Measurements from ENCODE around the gene EGLN2.
"Not testable (repeated sequence)": the region's sequence is repeated elsewhere in the genome, so short reads cannot be mapped to it uniquely, and the experiment has no call there.

Gene EGLN2

DNA sequence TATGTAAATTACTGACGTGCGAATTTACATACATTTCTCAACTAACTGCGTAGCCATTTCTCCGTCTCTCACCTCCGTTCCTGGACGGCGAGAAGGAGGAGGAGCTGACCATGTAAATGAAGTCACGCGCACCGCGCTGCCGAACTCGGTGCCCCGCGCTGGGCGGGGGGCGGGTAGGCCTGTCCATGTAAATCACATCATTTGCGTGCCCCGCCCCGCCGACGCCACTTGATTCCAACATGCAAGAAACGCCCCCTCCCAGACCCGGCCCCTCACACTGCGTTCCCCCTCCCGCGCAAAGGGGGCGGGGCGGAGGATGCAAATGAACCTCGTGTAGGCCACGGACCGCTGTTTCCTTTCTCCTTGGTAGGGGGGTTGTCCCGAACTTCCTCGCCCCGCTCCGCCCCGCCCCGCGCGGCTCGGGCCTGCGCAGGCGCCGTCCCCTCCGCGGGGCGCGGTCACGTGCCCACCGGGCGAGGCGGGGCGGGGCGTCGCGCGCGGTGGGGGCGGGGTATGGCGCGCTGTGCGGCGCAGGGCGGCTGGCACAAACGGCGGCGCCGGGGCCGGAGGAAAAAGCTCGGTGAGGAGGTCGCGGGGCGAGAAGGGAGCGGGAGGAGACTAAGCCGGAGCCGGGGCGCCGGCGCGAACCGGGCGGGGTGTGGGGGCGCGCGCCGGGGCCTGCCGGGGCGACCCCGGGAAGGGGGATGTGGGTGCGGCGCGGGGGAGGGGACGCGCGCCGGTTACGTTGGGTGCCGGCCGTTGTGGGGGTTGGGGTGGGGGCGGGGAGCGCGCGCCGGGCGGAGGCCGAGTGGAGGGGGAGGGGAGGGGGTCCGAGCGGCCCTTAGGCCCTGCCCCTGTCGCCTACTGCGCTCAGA, at the start of gene EGLN2:
Gene EGLN2 (plus strand): TSS at position 509 of the 875 bp plus-strand sequence. CDS start 1,382 bp downstream, outside the sequence.
- peak; percentile 99 to 100 (median 100) for DNase-seq

DNA sequence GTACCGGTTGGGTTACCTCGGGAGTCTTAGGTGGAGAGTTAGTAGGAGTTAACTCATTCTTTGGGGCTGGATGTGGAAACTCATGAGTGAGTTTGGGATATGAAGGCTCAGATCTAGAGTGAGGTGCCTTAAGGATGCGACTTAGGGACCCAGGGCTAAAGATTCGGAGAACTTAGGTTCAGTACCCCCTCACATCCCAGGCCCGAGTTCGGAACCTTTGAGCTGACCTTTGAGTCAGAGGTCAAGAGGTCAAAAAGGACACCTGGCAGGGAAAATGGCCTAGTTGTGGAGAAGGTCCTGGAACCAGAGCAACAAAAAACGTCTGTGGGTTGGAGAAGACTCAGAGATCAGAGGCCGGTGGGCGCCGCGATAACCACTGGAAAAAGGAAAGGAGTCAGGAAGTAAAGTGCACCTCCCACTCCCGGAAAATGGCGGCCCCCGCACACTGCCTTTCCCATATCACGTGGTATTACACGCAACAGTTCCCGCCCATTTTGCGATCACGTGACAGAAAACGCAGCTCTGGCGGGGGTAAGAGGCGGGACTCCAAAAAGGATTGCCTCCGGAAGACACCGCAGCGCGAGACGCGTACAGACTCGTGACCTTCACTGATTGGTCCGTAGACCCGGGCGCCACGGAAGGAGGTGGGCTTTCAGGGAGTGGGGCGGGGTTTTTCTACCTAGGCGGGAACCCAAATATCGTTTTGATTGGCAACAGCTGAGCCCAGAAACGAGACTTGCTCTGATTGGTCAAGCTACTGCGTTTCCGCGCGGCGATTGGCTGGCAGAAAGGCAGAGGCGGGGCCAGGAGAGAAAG, 48.7 kb upstream of the EGLN2 start, which contains the start of gene ACTMAP:
Gene ACTMAP (minus strand): TSS at position 420 of the 816 bp plus-strand sequence. CDS start 674 bp downstream, outside the sequence.
- DNase-seq = peak; percentile 93 to 100 (median 99)

DNA sequence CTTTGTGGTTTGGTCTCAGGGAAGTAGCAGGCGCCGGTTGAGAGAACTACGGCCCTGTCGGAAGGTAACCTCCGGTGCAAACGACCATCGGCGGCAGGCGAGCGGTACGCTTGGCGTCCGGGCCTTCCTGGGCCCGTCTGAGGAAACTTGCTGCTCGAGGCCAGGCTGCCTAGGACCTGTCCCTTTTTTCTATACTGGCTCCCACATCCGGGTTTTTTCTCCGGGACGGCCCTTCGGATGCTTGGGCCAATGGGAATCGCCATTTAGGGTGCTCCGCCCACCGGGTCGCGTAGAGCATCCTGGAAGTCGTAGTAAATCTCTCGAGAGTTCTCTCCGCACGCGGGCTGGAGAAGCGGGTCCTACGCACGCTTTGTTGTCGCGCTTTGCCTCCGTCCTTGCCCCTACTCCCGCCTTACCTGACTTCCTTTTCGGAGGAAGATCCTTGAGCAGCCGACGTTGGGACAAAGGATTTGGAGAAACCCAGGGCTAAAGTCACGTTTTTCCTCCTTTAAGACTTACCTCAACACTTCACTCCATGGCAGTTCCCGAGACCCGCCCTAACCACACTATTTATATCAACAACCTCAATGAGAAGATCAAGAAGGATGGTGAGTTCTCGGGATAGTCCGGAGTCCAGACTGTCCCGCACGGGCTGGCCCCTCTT, 48.0 kb upstream of the EGLN2 start, which contains the start of gene SNRPA:
Gene SNRPA (plus strand): TSS at position 330 of the 664 bp plus-strand sequence. CDS start 206 bp downstream, at position 536.
- DNase-seq = peak; percentile 90 to 99 (median 92)

DNA sequence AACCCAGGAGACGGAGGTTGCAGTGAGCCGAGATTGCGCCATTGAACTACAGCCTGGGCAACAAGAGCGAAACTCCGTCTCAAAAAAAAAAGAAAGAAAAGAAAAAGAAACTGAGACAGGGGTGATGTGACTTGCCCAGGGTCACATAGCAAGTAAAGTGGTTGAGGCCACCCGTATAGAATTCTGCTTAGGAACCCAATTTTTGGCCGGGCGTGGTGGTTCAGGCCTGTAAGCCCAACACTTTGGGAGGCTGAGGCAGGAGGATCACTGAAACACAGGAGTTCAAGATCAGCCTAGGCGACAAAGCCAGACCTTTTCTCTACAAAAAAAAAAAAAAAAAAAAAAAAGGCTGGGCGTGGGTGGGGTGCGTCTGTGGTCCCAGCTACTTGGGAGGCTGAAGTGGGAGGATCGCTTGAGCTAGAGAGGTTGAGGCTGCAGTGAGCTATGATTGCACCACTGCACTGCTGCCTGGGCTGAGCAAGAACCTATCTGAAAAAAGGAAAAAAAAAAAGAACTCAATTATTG, 46.7 kb upstream of the EGLN2 start:
- no peak for DNase-seq

DNA sequence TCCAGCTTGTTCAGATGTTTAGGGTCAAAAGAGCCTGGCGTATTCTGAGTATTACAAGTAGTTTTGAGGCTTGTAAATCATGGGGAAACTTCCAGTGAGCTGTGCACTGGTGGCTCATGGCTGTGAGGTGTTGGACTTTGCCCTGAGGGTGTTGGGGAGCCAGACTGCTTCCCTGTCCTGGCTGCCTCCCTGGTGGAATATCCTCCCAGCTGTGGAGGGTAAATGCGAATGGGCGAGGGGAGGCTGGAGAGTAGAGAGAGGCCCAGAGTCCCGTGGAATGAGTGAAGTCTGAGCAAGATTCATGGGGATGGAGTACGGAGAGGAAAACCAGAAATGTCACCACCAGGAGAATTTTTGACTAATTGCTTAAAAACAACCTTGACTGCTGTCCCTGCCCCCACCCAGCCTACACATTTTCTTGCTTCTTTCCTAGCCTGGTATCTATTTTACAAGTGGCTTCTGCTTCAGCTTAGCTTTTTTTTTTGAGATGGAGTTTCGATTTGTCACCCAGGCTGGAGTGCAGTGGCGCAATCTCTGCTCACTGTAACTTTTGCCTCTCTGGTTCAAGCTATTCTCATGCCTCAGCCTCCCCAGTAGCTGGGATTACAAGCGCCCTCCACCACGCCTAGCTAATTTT, 44.3 kb upstream of the EGLN2 start:
- DNase-seq = no peak

DNA sequence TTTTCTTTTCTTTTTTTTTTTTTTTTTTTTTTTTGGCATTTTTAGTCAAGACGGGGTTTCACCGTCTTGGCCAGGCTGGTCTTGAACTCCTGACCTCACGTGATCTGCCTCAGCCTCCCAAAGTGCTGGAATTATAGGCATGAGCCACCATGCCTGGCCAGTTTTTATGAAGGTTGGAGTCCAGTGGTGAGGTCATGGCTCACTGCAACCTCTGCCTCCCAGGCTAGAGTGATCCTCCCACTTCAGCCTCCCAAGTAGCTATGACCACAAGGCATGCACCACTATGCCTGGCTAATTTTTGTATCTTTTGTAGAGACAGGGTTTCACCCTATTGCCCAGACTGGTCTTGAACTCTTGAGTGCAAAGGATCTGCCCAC, 43.8 kb upstream of the EGLN2 start:
- no peak for DNase-seq

DNA sequence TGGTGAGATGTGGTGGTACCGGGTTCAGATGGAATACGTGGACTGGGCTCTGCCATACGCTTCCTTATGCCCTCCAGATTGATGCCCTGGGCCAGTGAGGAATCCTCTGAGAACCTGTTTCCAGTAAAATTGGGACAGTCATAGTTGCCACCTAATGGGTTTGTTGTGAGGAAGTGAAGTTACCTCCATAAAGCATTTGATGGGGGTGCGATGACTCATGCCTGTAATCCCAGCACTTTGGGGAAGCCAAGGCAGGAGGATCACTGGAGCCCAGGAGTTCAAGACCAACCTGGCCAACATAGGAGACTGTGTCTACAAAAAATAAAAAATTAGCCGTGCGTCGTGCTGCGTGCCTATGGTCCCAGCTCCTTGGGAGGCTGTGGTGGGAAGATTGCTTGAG, 43.2 kb upstream of the EGLN2 start:
- no peak for DNase-seq

DNA sequence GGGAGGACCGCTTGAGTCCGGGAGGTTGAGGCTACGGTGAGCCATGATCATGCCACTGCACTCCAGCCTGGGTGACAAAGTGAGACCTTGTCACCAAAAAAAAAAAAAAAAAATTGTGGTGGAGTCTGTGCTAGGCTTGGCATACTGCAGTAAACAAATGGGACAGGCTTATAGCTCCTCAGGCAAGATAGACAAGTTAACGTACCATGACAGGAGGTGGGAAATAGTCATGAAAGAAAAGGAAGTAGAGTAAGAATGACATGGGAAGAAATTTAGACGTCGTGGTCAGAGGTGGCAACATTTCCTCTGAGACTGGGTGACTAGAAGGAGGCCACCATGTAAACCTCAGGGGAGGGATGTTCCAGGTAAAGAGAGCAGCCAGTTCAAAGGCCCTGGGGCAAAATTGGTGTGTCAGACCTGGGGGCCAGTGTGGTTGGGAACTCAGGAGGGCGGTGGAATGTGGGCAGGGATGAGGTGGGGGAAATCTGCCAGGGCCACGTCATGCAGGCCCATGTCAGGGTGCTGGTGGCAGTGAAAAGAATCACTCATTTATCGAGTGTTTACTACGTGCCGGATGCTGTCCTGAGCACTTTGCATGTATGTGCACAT, 42.4 kb upstream of the EGLN2 start:
- no peak for DNase-seq

DNA sequence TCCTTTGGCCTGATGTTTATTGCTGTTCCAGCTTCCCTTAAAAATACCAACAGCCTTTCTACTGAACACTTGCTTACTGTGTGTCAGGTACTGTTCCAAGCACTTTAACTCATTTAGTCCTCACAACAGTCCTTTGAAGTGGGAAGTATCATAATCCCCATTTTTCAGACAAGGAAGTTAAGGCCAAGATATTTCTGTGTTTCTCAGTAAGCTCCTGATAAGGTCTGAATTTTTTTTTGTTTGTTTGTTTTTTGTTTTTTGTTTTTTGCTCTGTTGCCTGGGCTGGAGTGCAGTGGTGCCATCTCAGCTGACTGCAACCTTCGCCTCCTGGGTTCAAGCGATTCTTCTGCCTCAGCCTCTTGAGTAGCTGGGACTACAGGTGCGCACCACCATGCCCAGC, 40.5 kb upstream of the EGLN2 start:
- DNase-seq = no peak

DNA sequence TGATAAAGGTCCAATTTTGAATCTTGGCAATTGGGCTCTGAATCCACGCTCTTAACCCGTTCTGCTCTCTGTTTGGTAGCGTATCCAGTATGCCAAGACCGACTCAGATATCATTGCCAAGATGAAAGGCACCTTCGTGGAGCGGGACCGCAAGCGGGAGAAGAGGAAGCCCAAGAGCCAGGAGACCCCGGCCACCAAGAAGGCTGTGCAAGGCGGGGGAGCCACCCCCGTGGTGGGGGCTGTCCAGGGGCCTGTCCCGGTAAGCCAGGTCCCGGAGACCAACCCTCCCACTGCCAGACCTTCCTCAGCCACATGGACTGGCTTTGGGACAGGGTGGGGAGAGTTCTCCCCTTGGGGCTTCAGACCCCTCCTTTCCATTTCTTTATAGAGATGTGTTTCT, 39.6 kb upstream of the EGLN2 start:
- DNase-seq = no peak

DNA sequence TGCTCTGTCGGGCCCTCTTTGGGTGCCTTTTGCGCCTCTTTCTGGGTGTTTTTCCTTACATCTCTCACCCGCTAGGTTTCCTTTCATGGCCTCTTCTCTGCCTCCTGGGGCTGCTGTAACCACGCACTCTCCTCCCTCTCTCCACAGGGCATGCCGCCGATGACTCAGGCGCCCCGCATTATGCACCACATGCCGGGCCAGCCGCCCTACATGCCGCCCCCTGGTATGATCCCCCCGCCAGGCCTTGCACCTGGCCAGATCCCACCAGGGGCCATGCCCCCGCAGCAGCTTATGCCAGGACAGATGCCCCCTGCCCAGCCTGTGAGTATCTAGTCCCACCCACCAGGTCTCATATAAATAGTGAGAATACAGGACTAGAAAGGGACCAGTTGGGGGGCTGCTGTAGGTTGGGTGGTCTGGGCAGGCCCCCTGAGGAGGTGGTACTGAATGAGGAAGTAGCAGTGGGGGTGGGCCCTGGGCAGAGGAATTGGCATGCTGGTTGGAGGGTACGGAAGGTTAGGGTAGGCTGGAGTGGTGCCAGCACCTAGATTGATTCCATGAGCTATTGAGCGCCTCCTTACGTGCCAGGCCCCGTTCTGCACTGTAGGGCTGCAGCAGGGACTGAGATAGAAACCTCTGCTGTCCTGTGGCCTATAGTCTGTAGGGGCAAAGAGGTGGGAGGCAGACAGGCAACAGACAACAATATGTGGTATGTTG, 36.1 kb upstream of the EGLN2 start:
- DNase-seq = no peak

DNA sequence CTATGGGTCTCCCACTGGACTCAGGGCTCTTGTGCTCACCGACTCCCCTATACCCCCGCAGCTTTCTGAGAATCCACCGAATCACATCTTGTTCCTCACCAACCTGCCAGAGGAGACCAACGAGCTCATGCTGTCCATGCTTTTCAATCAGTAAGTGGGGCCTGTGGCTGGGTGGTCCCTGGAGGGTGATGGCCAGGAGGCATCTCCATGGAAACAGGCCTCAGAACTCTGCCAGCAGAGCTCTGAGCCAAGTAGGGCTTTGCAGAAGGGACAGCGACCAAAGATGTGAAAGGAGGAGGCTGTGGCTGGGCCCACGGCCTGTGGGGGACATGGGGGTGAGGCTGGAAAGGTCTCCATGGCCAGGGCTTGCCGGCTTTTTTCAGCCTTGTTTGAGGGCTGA, 35.5 kb upstream of the EGLN2 start:
- DNase-seq = no peak

DNA sequence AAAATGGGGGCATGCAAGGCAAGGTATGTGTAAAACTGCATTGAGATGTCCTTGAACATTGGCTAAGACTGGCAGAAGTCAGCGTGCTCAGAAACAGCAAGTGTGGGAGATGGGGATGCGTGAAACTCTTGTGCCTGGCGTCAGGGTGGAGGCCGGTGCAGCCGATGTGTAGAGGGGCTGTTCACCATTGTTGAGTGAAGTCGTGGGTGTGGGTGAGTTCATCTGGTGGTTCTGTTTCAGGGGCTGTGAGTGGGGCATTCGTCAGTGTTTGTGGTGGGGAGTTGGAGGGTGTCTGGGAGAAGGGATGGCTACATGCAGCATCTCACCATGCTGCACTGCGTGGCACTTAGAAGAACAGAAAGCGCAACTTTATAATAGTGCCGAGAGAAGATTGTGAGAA, 35.0 kb upstream of the EGLN2 start:
- DNase-seq = no peak

DNA sequence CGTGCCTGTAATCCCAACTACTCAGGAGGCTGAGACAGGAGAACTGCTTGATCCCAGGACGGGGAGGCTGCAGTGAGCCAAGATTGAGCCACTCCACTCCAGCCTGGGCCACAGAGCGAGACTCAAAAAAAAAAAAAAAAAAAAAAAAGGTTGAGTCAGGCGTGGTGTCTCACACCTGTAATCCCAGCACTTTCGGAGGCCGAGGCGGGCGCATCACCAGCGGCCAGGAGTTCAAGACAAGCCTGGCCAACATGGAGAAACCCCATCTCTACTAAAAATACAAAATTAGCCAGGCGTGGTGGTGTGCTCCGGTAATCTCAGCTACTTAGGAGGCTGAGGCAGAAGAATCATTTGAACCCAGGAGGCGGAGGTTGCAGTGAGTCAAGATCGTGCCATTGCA, 32.6 kb upstream of the EGLN2 start:
- DNase-seq = not testable (repeated sequence)

DNA sequence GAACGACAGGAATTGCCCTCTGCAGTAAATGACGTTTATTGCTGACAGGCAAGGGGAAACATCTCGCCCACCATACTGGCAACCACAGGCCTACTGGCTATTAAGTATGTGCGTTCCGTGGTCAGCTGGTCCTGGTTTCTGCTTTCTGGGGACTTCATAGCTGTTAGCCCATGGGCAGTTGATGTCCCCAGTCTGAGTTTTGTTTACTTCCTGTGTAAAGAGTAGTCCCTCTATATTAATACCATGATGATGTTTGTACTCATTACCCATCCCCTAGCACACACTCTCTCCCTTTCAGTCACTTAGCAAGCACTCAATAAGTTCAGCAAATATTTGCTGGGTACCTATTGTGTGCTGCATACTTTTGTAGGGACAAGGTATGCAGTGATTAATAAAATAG, 30.1 kb upstream of the EGLN2 start:
- no peak for DNase-seq

DNA sequence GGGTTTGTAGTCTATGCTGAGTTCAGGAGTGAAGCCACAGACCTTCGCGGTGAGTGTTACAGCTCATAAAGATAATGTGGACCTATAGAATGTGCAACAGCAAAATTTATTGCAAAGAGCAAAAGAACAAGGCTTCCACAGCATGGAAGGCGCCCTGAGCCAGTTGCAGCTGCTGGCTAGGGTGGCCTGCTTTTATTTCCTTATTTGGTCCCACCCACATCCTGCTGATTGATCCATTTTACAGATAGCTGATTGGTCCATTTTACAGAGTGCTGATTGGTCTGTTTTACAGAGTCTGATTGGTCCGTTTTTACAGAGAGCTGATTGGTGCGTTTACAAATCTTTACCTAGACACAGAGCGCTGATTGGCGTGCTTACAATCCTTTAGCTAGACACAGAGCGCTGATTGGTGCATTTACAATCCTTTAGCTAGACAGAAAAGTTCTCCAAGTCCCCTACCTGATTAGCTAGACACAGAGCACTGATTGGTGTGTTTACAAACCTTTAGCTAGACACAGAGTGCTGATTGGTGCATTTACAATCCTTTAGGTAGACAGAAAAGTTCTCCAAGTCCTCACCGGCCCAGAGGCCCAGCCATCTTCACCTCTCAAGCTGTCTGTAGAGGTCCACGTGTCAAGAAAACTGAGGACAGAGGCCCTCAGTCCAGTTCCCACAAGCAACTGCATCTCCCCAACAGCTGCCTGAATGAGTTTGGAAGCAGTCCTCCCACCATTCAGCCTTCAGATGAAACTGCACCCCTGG, 27.7 kb upstream of the EGLN2 start:
- not testable (repeated sequence) for DNase-seq

DNA sequence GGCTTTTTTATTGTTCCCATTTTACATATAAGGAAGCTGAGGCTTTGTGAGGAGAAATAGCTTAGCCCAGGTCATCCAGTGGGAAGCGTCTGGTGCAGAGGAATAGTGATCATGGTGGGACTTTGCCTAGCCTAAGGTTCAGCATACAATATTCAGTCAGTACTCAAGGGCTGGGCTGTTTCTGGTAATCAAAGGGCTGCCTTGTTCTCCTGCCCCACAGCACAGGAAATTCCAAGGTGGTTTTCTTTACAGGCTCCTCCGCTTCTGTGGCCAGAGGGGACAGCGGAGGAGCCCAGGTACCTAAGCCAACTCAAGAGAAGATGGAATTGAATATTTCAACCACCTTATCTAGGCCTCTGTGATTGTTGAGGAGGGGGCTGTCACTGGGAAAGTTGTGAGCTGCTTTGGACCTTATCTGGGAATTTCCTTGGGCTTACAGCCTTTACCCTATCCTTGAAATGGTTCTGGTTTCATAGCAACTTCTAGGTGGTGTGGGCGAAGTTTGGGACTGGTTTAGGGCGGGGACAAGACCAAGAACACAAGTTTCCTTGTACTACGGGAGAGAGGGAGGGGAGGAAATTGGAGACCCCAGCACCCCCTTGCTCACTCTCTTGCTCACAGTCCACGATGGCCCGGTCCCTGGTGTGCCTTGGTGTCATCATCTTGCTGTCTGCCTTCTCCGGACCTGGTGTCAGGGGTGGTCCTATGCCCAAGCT, 23.9 kb upstream of the EGLN2 start, which contains the start of gene MIA:
Gene MIA (plus strand): TSS at position 606 of the 716 bp plus-strand sequence. CDS start 22 bp downstream, at position 628.
- DNase-seq = no peak

DNA sequence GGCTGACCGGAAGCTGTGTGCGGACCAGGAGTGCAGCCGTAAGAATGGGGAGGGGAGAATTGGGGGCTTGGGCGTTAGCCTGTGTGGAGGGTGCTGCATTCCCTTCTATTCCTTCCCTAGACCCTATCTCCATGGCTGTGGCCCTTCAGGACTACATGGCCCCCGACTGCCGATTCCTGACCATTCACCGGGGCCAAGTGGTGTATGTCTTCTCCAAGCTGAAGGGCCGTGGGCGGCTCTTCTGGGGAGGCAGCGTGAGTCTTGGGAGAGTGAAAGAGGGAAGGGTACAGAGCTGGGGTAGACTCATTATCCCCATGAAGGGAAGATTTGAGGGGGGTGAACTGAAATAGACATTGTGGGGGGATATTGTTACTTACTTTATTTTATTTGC, 23.4 kb upstream of the EGLN2 start:
- DNase-seq = no peak

DNA sequence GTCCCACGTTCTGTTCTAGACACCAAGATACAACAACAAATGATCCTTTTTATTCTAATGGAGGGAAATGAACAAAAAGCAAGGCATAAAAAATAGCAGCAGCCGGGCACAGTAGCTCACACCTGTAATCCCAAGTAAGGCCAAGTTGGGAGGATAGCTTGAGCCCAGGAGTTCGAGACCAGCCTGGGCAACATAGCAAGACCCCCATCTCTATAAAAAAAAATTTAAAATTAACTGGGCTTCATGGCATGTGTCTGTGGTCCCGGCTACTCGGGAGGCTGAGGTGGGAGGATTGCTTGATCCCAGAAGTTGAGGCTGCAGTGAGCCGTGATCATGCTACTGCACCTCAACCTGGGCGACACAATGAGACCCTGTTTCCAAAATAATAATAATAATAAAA, 22.6 kb upstream of the EGLN2 start:
- no peak for DNase-seq

Data from activated naive CD4-positive, alpha-beta T cell (primary cell).